Thyroid gland (tissue), 4 donors: ENCODE measurements around the gene ZCCHC24.

Experiments used
- POLR2A ChIP-seq, 2 donors: fragments of 450-650 bp; IDR thresholded peaks; one replicate each; pipeline ENCODE4 v1.6.1; 2017; ENCODE audit warnings: antibody characterized with exemption in 2 of 2, mild to moderate bottlenecking in 2 of 2, moderate library complexity in 1 of 2
- TF ChIP-seq, protein P1 (sequence below), 6 experiments: fragments of 200-600 bp in 3 of 6; fragments of 450-650 bp in 3 of 6; sonication (generic) in 3 of 6; IDR thresholded peaks; one replicate each; pipeline ENCODE4 v1.5.1; 2016 to 2019; ENCODE audit warnings: antibody characterized with exemption in 6 of 6, mild to moderate bottlenecking in 2 of 6, inconsistent platforms in 1 of 6, moderate library complexity in 1 of 6

DNA sequence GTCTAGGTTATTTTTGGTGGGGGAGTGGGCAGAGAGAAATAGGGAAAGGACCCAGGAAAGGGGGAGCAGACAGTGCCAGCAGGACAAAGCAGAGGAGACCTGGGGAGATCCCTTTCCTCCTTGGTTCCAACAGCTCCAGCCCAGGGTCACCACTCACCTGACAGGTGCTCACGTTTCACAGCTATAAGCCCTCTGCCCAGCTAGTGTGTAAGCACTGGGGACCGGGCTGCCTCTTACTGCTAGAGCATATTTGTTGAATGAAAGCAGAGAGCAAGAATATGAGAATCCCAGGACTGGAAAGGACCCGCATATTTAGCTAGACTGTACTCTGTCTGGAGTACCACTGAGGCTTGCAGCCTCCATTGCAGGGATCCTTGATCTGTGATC is 6.7 kb downstream of the ZCCHC24 start:
- TF ChIP-seq, protein P1, sequence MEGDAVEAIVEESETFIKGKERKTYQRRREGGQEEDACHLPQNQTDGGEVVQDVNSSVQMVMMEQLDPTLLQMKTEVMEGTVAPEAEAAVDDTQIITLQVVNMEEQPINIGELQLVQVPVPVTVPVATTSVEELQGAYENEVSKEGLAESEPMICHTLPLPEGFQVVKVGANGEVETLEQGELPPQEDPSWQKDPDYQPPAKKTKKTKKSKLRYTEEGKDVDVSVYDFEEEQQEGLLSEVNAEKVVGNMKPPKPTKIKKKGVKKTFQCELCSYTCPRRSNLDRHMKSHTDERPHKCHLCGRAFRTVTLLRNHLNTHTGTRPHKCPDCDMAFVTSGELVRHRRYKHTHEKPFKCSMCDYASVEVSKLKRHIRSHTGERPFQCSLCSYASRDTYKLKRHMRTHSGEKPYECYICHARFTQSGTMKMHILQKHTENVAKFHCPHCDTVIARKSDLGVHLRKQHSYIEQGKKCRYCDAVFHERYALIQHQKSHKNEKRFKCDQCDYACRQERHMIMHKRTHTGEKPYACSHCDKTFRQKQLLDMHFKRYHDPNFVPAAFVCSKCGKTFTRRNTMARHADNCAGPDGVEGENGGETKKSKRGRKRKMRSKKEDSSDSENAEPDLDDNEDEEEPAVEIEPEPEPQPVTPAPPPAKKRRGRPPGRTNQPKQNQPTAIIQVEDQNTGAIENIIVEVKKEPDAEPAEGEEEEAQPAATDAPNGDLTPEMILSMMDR (IDR thresholded peaks at IDR 0.05): no peak
- no peak for TF ChIP-seq POLR2A (IDR thresholded peaks at IDR 0.05)
